Rectal smooth muscle tissue (tissue), 1 donor: ENCODE results near the gene C18orf63.
A peak's percentile ranks its signal among the peaks of the same experiment; 100 is the strongest.
"Not testable (repeated sequence)": the region's sequence is repeated elsewhere in the genome, so short reads cannot be mapped to it uniquely, and the experiment has no call there.

ENCODE experiments used
- H3K27ac ChIP-seq: one replicate; pipeline ENCODE4 v1.7.0; 2013; ENCODE audit warnings: low read depth, low read length, inconsistent platforms
- H3K27me3 ChIP-seq: one replicate; pipeline ENCODE4 v1.7.0; 2013; ENCODE audit warnings: low read length; ENCODE audit not compliant: control insufficient read depth, insufficient read depth
- H3K36me3 ChIP-seq: one replicate; pipeline ENCODE4 v1.7.0; 2013; ENCODE audit warnings: low read length; ENCODE audit not compliant: control insufficient read depth, insufficient read depth
- H3K4me1 ChIP-seq: one replicate; pipeline ENCODE4 v1.7.0; 2013; ENCODE audit warnings: low read length; ENCODE audit not compliant: control insufficient read depth, insufficient read depth
- H3K4me3 ChIP-seq: one replicate; pipeline ENCODE4 v1.7.0; 2013; ENCODE audit warnings: low read length
- H3K9ac ChIP-seq: one replicate; pipeline ENCODE4 v1.7.0; 2013; ENCODE audit warnings: low read length

Gene C18orf63

DNA sequence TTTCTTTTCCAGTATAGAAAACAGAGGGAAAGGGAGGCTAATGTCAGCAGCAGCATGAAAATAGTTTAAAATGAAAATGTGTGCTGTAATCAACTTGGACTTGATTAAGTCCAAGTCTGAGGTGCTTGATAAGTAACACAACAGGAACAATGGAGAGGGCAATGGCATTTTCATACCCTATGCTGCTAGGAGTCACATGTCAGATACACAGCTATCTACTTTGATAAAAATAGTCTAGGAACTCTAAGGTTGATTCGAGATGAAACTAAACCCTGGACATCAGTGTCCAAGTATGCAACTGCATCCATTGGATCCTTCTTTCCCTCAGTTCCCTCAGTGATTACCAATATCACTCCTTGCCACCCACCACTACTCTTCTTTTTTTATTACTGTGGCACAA, 4.6 kb upstream of the C18orf63 start:
- no peak overlapping the region for H3K9ac ChIP-seq
- H3K4me3 ChIP-seq = no peak overlapping the region
- H3K27ac ChIP-seq = no peak overlapping the region
- H3K27me3 ChIP-seq = no peaks in the 10 kb centered on the region
- H3K4me1 ChIP-seq = no peaks in the 10 kb centered on the region
- H3K36me3 ChIP-seq = no peaks in the 10 kb centered on the region

DNA sequence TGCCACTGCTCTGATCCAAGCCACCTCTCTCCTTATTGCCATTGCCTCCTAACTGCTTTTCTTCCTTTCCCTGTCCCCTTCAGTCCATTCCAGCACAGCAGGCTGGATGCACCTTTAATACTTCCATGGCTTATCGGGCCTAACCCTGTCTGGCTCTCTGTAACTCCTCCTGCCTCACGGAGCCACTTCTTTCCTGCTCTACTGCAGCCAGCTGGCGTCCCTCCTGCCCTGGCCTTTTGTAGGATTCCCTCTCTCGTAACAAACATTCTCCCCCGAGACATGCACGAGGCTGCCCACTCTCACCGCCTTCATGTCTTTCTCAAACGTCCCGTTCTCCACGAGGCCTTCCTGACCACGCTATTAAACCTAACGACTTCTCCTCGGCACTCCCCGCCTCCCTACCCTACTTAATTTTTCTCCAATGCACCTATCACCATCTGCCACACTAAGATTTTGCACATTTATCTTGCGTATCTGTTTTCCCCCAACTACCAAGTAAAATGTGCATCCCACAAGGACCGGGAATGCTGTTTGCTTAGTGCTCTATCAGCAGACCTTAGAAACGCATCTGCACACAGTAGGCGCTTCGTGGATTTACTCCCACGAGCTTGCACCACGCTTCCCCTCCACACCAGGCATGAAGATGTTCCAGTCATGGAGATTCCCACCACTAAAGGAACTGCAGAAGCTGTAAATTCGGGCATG, 728 bp upstream of the C18orf63 start:
- Histone ChIP-seq H3K4me3 (no peak overlapping the region), H3K9ac (no peak overlapping the region), H3K4me1 (peaks cover 3% of the 10 kb centered on the region), H3K36me3 (no peaks in the 10 kb centered on the region), H3K27me3 (no peaks in the 10 kb centered on the region), H3K27ac (no peak overlapping the region)

- no peak overlapping the region for H3K27ac ChIP-seq
- peaks cover 3% of the 10 kb centered on the region for H3K4me1 ChIP-seq
- no peak overlapping the region for H3K4me3 ChIP-seq
- no peak overlapping the region for H3K9ac ChIP-seq
- no peaks in the 10 kb centered on the region for H3K36me3 ChIP-seq
- no peaks in the 10 kb centered on the region for H3K27me3 ChIP-seq
Measured at GRCh38 chr18:74316257-74317170, 875 bp downstream of the C18orf63 start.

DNA sequence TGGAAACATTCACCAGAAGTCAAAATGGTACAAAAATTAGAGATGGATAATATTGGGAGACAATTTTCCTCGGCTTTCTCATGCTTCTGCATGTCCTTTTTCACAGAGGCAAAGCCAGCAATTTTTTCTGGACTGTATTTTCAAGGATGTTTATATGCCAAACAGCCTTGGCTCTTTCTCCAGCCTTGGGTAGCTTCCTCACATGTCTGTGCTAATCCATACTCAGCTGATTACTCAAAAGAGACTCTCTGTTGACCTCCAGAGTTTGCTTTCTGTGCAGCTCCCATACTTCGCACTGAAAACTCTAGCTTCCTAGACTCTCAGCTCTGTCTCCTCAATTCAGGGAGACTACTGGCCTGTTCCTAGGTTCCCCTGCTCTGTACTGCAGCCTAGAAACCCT, 10.6 kb downstream of the C18orf63 start:
- H3K27me3 ChIP-seq = peaks cover 2% of the 10 kb centered on the region
- H3K27ac ChIP-seq = no peak overlapping the region
- no peaks in the 10 kb centered on the region for H3K4me1 ChIP-seq
- no peak overlapping the region for H3K4me3 ChIP-seq
- no peaks in the 10 kb centered on the region for H3K36me3 ChIP-seq
- no peak overlapping the region for H3K9ac ChIP-seq

DNA sequence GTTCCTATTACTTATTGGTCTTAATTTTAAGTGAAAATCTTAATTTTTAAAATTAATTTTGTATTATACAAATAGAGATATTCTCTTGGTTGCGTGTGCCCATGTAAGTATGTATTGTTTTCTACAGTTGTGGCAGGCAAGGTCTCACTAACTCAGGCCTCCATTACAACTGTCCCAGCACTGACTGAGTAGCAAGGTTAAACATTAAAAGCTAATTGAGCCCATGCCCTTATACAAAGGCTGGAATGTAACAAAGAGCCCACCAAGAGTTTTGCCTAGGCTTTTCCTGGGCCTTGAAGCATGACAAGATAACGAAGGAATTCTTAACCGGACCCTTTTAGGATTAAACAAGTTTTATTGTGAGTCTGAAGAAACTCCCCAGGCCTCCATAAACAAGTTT, 11.2 kb downstream of the C18orf63 start:
- H3K27me3 ChIP-seq, H3K27ac ChIP-seq, H3K4me3 ChIP-seq, H3K36me3 ChIP-seq, H3K4me1 ChIP-seq, H3K9ac ChIP-seq: not testable (repeated sequence)

GRCh38 chr18:74328206-74328605, 12.6 kb downstream of the C18orf63 start:
- H3K27ac ChIP-seq = no peak overlapping the region
- H3K4me1 ChIP-seq = no peaks in the 10 kb centered on the region
- no peak overlapping the region for H3K9ac ChIP-seq
- H3K4me3 ChIP-seq = no peak overlapping the region
- peaks cover 2% of the 10 kb centered on the region for H3K27me3 ChIP-seq
- H3K36me3 ChIP-seq = no peaks in the 10 kb centered on the region

DNA sequence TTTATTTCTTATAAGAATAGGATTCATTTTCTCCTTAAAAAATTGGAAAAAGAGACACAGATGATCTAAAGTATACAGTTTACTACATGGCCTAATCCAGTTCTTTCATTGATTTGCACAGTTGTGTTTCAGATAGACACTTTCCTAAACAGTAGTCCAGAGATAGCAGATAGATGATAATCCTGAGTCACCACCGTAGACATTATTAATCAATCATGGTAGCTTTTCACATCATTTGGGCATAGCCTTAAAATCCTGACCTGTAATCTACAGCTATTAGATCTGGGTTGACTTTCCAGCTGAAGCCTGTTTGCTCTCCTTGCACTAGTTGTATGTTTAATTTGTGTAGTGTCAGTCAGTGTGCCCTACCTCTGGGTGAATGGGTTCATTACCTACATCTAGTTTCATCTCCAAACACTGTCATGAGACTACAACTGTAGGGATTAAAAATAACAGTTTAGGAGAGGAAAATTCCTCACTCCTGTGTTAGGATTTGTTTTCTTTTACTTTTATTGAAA, 14.1 kb downstream of the C18orf63 start:
- Histone ChIP-seq H3K4me3 (no peak overlapping the region), H3K4me1 (no peaks in the 10 kb centered on the region), H3K27ac (no peak overlapping the region), H3K27me3 (no peaks in the 10 kb centered on the region), H3K36me3 (no peaks in the 10 kb centered on the region), H3K9ac (no peak overlapping the region)

DNA sequence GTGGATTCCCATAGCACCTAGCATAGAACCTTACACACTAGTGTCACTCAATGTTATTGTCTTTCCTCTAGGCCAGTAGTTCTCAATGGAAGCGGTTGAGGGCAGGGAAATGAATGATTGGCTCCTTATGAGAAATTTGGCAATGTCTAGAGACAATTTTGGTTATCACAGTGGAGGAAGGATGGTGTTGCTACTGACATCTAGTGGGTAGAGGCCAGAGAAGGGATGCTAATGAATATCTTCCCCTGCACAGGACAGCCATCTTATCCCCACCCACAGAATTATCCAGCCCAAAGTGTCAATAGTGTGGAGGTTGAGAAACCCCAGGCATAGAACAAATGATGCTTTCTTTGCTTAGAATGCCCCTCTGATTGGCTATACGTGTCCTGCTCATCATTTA, 15.8 kb downstream of the C18orf63 start:
- no peaks in the 10 kb centered on the region for H3K27me3 ChIP-seq

GRCh38 chr18:74333091-74333490, 17.5 kb downstream of the C18orf63 start:
- Histone ChIP-seq H3K9ac (no peak overlapping the region), H3K27ac (no peak overlapping the region), H3K4me1 (peaks cover 3% of the 10 kb centered on the region), H3K27me3 (no peaks in the 10 kb centered on the region), H3K4me3 (no peak overlapping the region), H3K36me3 (no peaks in the 10 kb centered on the region)

More for the DNA sequence above, 15.8 kb downstream of the C18orf63 start:
- Histone ChIP-seq H3K36me3 (no peaks in the 10 kb centered on the region), H3K4me1 (no peaks in the 10 kb centered on the region), H3K9ac (no peak overlapping the region), H3K4me3 (no peak overlapping the region), H3K27ac (no peak overlapping the region)

- Histone ChIP-seq H3K27ac (no peak overlapping the region), H3K27me3 (no peaks in the 10 kb centered on the region), H3K9ac (no peak overlapping the region), H3K4me1 (peaks cover 3% of the 10 kb centered on the region), H3K36me3 (no peaks in the 10 kb centered on the region), H3K4me3 (no peak overlapping the region)
Measured at GRCh38 chr18:74334242-74334893, 18.7 kb downstream of the C18orf63 start.

DNA sequence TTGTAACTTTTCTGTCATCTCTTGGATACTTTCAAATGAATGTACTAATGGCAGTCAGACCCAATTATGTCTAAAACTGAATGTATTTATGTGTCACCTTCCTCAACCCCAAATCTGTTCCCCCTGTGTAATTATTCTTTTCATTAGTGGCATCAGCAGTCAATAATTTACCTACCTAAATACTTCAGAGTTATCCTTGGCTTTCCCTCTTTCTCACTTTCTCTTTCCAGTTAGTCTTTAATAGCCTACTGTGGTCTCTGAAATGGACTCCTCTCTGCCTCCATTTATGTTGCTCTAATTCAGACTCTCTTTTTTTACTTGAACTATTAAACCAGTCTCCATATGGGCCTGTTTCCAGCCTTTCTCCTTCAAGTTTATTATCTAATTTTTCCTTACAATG, 21.0 kb downstream of the C18orf63 start:
- no peak overlapping the region for H3K4me3 ChIP-seq
- no peak overlapping the region for H3K9ac ChIP-seq
- peaks cover 3% of the 10 kb centered on the region for H3K4me1 ChIP-seq
- H3K27me3 ChIP-seq = no peaks in the 10 kb centered on the region
- no peaks in the 10 kb centered on the region for H3K36me3 ChIP-seq
- H3K27ac ChIP-seq = no peak overlapping the region

DNA sequence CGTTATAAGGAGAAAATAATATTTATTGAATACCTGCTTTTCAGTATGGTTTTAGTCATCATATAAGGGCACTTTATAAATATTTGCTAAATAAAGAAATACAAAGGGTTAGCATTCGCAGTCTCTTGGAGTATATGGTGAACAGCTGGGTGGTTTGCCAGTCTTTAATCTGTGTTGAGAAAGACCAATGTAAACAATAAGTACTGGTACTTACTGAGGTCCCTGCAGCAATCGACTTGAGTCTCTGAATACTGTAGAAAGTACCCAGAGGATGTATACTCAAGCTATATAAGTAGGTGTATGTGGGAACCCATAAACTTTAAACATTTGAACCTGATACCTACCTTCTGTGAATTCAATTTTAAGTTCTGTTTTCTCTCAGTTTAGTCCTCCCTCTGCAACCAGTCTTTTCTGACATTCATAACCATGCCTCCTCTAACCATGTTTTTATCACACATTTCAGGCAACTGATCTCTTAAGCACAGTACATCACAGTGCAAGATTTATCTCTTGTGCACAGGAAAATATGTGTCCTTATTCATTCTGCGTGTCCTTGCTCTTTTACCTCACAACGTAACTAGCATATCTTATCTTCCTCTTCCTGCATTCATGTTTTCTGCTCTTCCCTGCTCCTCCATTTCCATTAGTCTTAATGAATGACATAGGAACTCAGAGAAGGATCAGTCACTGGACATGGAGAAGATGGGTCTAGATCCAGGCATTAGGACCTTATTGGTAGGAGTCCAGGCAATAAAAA, 21.7 kb downstream of the C18orf63 start:
- H3K4me1 ChIP-seq = peaks cover 3% of the 10 kb centered on the region
- H3K27ac ChIP-seq = peak overlapping the region; percentile 42

More for the DNA sequence above, 21.7 kb downstream of the C18orf63 start:
- Histone ChIP-seq H3K36me3 (no peaks in the 10 kb centered on the region), H3K4me3 (no peak overlapping the region), H3K27me3 (no peaks in the 10 kb centered on the region), H3K9ac (no peak overlapping the region)
